HepG2 (cell line): ENCODE results near the gene ZBTB46. TPM values are rescaled to one million over a fixed set of nuclear protein-coding genes. Genes with fewer than 3 reads are reported as not detected.

Source experiments
- ARID2 ChIP-seq: sonication (generic); formaldehyde crosslinking; IDR thresholded peaks from 2 replicates; pipeline ENCODE4 v1.8.1; 2022; ENCODE audit warnings: mild to moderate bottlenecking, missing genetic modification reagents, borderline replicate concordance
- ATF7 ChIP-seq, 2 experiments: fragments of 450-650 bp in 1 of 2; sonication (generic) in 1 of 2; formaldehyde crosslinking in 1 of 2; IDR thresholded peaks; 2 replicates each; pipeline versions ENCODE4 v1.4.0 to v1.6.1; 2016 to 2020; ENCODE audit warnings: antibody characterized with exemption in 1 of 2, mild to moderate bottlenecking in 1 of 2, missing genetic modification reagents in 1 of 2
- ERF ChIP-seq: IDR thresholded peaks from 2 replicates; pipeline ENCODE4 v1.6.1; 2018; ENCODE audit warnings: missing biosample characterization, missing genetic modification reagents
- HBP1 ChIP-seq: IDR thresholded peaks from 2 replicates; pipeline ENCODE4 v1.6.1; 2016; ENCODE audit warnings: low read depth, control low read depth
- IKZF1 ChIP-seq: fragments of 450-650 bp; IDR thresholded peaks from 2 replicates; pipeline ENCODE4 v1.7.1; 2016
- MBD4 ChIP-seq: IDR thresholded peaks from 2 replicates; pipeline ENCODE4 v1.6.1; 2012; ENCODE audit warnings: low read length, inconsistent platforms, borderline replicate concordance
- MTERF4 ChIP-seq: sonication (generic); formaldehyde crosslinking; IDR thresholded peaks from 2 replicates; pipeline ENCODE4 v1.8.0; 2023; ENCODE audit warnings: mild to moderate bottlenecking, missing genetic modification reagents
- NR2F6 ChIP-seq, 2 experiments: IDR thresholded peaks; 2 replicates each; pipeline ENCODE4 v1.6.1; 2016; ENCODE audit warnings: antibody characterized with exemption in 1 of 2, mild to moderate bottlenecking in 1 of 2
- RNF2 ChIP-seq: fragments of 450-650 bp; conservative IDR thresholded peaks from 2 replicates; pipeline ENCODE4 v1.6.1; 2016; ENCODE audit warnings: low read depth
- SKI ChIP-seq: fragments of 450-650 bp; IDR thresholded peaks from one replicate; pipeline ENCODE4 v1.6.1; 2018; ENCODE audit warnings: mild to moderate bottlenecking; ENCODE audit not compliant: partially characterized antibody
- SNAI1 ChIP-seq: sonication (generic); formaldehyde crosslinking; IDR thresholded peaks from 2 replicates; pipeline ENCODE4 v1.5.0; 2020; ENCODE audit warnings: mild to moderate bottlenecking, missing genetic modification reagents, borderline replicate concordance
- TRAFD1 ChIP-seq: sonication (generic); formaldehyde crosslinking; IDR thresholded peaks from 2 replicates; pipeline ENCODE4 v1.5.1; 2020; ENCODE audit warnings: missing genetic modification reagents, mild to moderate bottlenecking, borderline replicate concordance
- U2AF1 ChIP-seq: fragments of 200-400 bp; formaldehyde crosslinking; optimal IDR thresholded peaks from 2 replicates; pipeline ENCODE3; 2017; ENCODE audit warnings: mild to moderate bottlenecking, low read depth, low read length
- ZMAT3 ChIP-seq: sonication (generic); formaldehyde crosslinking; conservative IDR thresholded peaks from 2 replicates; pipeline ENCODE4 v1.7.0; 2021; ENCODE audit warnings: missing genetic modification reagents
- ZNF281 ChIP-seq: sonication (generic); formaldehyde crosslinking; IDR thresholded peaks from 2 replicates; pipeline ENCODE4 v1.4.0; 2020; ENCODE audit warnings: missing genetic modification reagents, borderline replicate concordance
- ZNF557 ChIP-seq: sonication (generic); formaldehyde crosslinking; IDR thresholded peaks from 2 replicates; pipeline ENCODE4 v1.4.0; 2020; ENCODE audit warnings: missing genetic modification reagents
- ZNF674 ChIP-seq: sonication (generic); formaldehyde crosslinking; IDR thresholded peaks from 2 replicates; pipeline ENCODE4 v1.5.0; 2020; ENCODE audit warnings: low read depth, mild to moderate bottlenecking, missing genetic modification reagents
- ZNF740 ChIP-seq: sonication (generic); formaldehyde crosslinking; IDR thresholded peaks from 2 replicates; pipeline ENCODE4 v1.4.0; 2020; ENCODE audit warnings: missing genetic modification reagents
- ZNF780A ChIP-seq: sonication (generic); formaldehyde crosslinking; IDR thresholded peaks from 2 replicates; pipeline ENCODE4 v1.8.0; 2022; ENCODE audit warnings: mild to moderate bottlenecking, missing genetic modification reagents, moderate library complexity
- ZNF788 ChIP-seq: sonication (generic); formaldehyde crosslinking; IDR thresholded peaks from 2 replicates; pipeline ENCODE4 v1.5.0; 2020; ENCODE audit warnings: mild to moderate bottlenecking, missing genetic modification reagents, borderline replicate concordance
- polyA plus RNA-seq, 8 experiments: library from polyadenylated mRNA; depleted of rRNA in 3 of 8; stranded (reverse) in 7 of 8; unstranded in 1 of 8; fragments of >200 nt; fragmentation: Illumina TruSeq in 4 of 8; extraction: Trizol in 4 of 8; gene quantifications; 2 replicates each; pipeline versions ENCODE4 v1.2.1 to v1.2.3, GENCODE V29; 2011 to 2016; ENCODE audit warnings: low read depth in 4 of 8, missing spikeins in 1 of 8, mixed read lengths in 1 of 8; ENCODE audit not compliant: insufficient read depth in 1 of 8
- total RNA-seq, 5 experiments: library from RNA; depleted of rRNA; stranded (reverse); fragments of >200 nt; fragmentation: Illumina TruSeq; extraction: Trizol; gene quantifications; 2 replicates each; pipeline ENCODE4 v1.2.3, GENCODE V29; 2016; ENCODE audit warnings: low read depth in 1 of 5
- TF ChIP-seq, protein P1 (sequence below): sonication (generic); formaldehyde crosslinking; IDR thresholded peaks from 2 replicates; pipeline ENCODE4 v1.5.0; 2020; ENCODE audit warnings: missing genetic modification reagents

Gene ZBTB46
- total and polyA plus RNA-seq, 2 of the 13 experiments (the other 11 are each of a cell fraction or from before 2014, with no cell fraction given): 1.6 to 13.5 TPM

DNA sequence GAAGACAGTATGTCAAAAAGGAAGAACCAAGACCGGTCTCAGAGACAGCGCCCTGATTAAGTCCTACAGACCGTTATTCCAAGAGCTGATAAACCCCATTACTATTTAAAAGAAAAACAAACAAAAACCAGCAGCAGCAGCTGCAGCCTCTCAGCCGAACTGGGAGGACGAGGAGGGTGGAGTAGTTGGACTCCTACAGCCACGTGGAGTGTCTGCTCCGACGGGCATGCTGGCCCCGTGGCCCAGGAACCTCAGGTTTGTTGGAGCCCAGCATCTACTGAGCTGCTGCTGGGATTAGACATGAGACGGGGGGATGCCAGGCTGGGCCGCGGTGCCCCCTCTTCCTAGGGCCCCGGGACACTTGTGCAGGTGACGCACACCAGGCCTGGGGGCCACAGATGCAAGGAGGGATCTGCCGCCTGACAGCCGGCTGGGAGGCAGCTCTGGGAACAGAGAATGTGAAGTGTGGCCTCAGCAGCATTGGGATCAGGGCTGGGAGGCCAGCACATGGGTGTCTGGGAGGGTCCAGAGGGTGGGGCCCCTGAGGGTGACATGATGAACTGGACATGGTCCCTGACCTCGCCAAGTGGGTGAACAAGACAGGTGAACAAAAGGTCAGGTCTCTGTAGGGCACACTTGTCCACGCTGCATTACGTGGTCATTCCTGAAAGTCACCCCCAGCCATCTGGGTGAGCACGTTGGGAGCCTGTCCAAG lies 2.9 kb upstream of the ZBTB46 start (continued):
- TF ChIP-seq, protein P1, sequence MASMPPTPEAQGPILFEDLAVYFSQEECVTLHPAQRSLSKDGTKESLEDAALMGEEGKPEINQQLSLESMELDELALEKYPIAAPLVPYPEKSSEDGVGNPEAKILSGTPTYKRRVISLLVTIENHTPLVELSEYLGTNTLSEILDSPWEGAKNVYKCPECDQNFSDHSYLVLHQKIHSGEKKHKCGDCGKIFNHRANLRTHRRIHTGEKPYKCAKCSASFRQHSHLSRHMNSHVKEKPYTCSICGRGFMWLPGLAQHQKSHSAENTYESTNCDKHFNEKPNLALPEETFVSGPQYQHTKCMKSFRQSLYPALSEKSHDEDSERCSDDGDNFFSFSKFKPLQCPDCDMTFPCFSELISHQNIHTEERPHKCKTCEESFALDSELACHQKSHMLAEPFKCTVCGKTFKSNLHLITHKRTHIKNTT: no peak
- TF ChIP-seq ZNF788 (CRISPR knock-in tag) (no peak), ZNF740 (CRISPR knock-in tag) (no peak), NR2F6 (IDR thresholded peaks at IDR 0.05) (no peak), NR2F6 (CRISPR knock-in tag; IDR thresholded peaks at IDR 0.05) (no peak; the same call in 1 of the 2 replicates), SNAI1 (CRISPR knock-in tag) (0 out of 2 replicates have a peak, but pooled peaks have one; percentile 19), MTERF4 (CRISPR knock-in tag) (no peak), U2AF1 (no peak), SKI (no peak), ZMAT3 (no peak), ERF (CRISPR knock-in tag) (0 out of 2 replicates have a peak, but pooled peaks have one; percentile 15), MBD4 (no peak), IKZF1 (no peak), ZNF281 (no peak), TRAFD1 (CRISPR knock-in tag) (no peak), ARID2 (CRISPR knock-in tag) (no peak), ZNF557 (CRISPR knock-in tag) (no peak), ZNF780A (no peak), RNF2 (0 out of 2 replicates have a peak, but pooled peaks have one; percentile 29), HBP1 (CRISPR knock-in tag) (no peak), ATF7 (IDR thresholded peaks at IDR 0.05) (no peak), ATF7 (CRISPR knock-in tag; IDR thresholded peaks at IDR 0.05) (no peak; the same call in 1 of the 2 replicates), ZNF674 (no peak)
